Measurements from ENCODE around the gene ASB10.

ASB10 gene

DNA sequence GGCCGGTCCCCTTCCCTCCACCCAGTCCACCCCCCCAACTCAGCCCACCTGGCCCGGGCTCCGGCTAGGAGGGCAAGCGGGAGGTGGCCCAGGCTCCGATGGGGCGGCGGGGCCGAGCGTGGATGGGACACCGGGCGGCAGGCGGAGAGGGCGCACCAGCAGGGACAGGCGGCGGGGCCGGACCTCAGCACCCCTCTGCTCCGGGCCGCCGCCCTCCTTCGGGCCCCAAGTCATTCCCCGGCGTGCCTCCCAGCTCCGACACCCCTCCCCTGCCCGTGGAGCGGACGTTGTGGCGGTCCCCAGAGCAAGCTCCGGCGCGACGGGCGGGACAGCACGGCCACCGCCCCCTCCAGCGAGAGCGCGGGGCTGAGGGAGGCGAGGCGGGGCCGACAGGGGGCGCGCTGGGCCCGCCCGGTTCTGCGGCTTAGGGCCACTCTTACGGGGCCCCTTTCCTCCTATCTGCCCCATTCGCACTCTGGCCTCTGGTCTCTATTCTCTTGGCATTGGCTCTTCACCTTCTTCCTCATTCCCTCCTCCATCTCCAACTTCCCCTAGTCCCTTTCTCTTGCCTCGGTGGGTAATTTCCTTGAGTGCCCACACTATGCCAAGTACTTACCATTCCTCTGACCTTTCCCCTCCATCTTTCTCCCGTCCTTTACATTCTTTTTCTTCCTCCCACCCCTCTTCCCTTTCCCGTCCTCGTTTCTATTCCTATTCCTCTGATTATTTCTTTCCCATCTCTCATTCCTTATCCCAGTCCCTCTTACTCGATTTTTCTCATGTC, 18.9 kb downstream of the ASB10 start:
- H3K27me3 ChIP-seq (ENCODE audit: control insufficient read depth, low read length): peaks cover 50% of the 10 kb centered on the region
- H3K79me2 ChIP-seq (ENCODE audit: control insufficient read depth, low read length): no peaks in the 10 kb centered on the region
- H3K9me2 ChIP-seq (replicated peaks; ENCODE audit: control insufficient read depth, low read length): no peaks in the 10 kb centered on the region
- H3F3A ChIP-seq (ENCODE audit: control insufficient read depth, insufficient read depth): no peaks in the 10 kb centered on the region
- TF ChIP-seq CTCF (IDR thresholded peaks at IDR 0.05; ENCODE audit: low read depth, low read length, poor library complexity, severe bottlenecking) (peak; percentile 64), EZH2phosphoT487 (IDR thresholded peaks at IDR 0.05; ENCODE audit: borderline replicate concordance, low read length) (no peak; the same call in 1 of the 2 replicates)
- no peaks in the 10 kb centered on the region for H3K9me3 ChIP-seq (ENCODE audit: control insufficient read depth, insufficient read depth, low read length)
- H3K36me3 ChIP-seq (ENCODE audit: control insufficient read depth, low read length): no peaks in the 10 kb centered on the region
- no peak overlapping the region for H3K4me3 ChIP-seq (ENCODE audit: low read length)
- H3K27ac ChIP-seq (ENCODE audit: low read depth, low read length): no peak overlapping the region
- no peak overlapping the region; the same call in 1 of the 2 replicates for H3K4me2 ChIP-seq (ENCODE audit: low read length)
- H4K20me1 ChIP-seq (ENCODE audit: control insufficient read depth, insufficient read depth, low read depth, low read length): no peaks in the 10 kb centered on the region
- no peaks in the 10 kb centered on the region for H3K4me1 ChIP-seq (ENCODE audit: control insufficient read depth, low read length)

- Histone ChIP-seq H3K4me1 (ENCODE audit: control insufficient read depth, low read length) (no peaks in the 10 kb centered on the region), H3K27me3 (ENCODE audit: control insufficient read depth, low read length) (peaks cover 52% of the 10 kb centered on the region), H3K4me3 (ENCODE audit: low read length) (no peak within 1 kb of the TSS), H3K9me3 (ENCODE audit: control insufficient read depth, insufficient read depth, low read length) (no peaks in the 10 kb centered on the region), H3K36me3 (ENCODE audit: control insufficient read depth, low read length) (no peaks in the 10 kb centered on the region), H3K79me2 (ENCODE audit: control insufficient read depth, low read length) (no peaks in the 10 kb centered on the region), H3K9me2 (replicated peaks; ENCODE audit: control insufficient read depth, low read length) (no peaks in the 10 kb centered on the region), H4K20me1 (ENCODE audit: control insufficient read depth, insufficient read depth, low read depth, low read length) (no peaks in the 10 kb centered on the region), H3K4me2 (ENCODE audit: low read length) (no peak within 1 kb of the TSS; the same call in 1 of the 2 replicates), H3K27ac (ENCODE audit: low read depth, low read length) (no peak within 1 kb of the TSS), H3F3A (ENCODE audit: control insufficient read depth, insufficient read depth) (no peaks in the 10 kb centered on the region)
- TF ChIP-seq CTCF (IDR thresholded peaks at IDR 0.05; ENCODE audit: low read depth, low read length, poor library complexity, severe bottlenecking) (no peak), EZH2phosphoT487 (IDR thresholded peaks at IDR 0.05; ENCODE audit: borderline replicate concordance, low read length) (no peak)
These were observed 19.7 kb downstream of the ASB10 start, which contains the start of gene GBX1 for GRCh38 chr7:151167197-151167961. TSS of gene GBX1 (minus strand) at chr7:151167694. CDS start at chr7:151167548, 146 bp downstream.

DNA sequence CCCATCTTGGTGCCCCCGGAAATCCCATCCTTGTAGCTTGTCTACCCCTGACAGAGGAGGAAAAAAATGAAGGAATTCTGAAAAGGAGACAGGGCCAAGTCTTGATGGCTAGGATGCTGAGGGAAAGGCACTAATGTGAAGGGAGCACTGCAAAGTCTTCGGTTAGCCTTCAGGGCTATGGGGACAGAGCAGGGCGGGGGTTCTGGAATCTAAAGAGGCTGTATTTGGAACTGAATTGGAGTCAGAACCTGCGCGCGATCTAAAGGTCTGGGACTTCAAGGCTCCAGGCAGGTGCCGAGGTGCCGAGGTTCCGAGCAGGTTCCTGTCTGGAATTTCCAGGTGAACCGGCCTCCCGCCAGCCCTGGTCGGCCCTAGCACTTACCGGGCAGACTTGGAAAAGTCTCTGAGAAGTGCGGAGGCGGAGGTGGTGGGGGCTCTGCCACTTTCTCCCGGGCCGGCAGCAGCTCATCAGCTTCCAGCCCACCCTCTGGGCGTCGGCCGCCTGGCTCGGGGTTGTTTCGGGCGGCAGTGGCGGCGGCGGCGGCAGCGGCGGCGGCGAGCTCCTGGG, 20.3 kb downstream of the ASB10 start:
- Histone ChIP-seq H3K9me3 (ENCODE audit: control insufficient read depth, insufficient read depth, low read length) (no peaks in the 10 kb centered on the region), H3K79me2 (ENCODE audit: control insufficient read depth, low read length) (no peaks in the 10 kb centered on the region), H3K27ac (ENCODE audit: low read depth, low read length) (no peak overlapping the region), H3K36me3 (ENCODE audit: control insufficient read depth, low read length) (no peaks in the 10 kb centered on the region), H3K4me2 (ENCODE audit: low read length) (no peak overlapping the region), H3F3A (ENCODE audit: control insufficient read depth, insufficient read depth) (no peaks in the 10 kb centered on the region), H3K9me2 (replicated peaks; ENCODE audit: control insufficient read depth, low read length) (no peaks in the 10 kb centered on the region), H3K4me3 (ENCODE audit: low read length) (no peak overlapping the region), H3K27me3 (ENCODE audit: control insufficient read depth, low read length) (peaks cover 53% of the 10 kb centered on the region), H3K4me1 (ENCODE audit: control insufficient read depth, low read length) (no peaks in the 10 kb centered on the region), H4K20me1 (ENCODE audit: control insufficient read depth, insufficient read depth, low read depth, low read length) (no peaks in the 10 kb centered on the region)
- TF ChIP-seq EZH2phosphoT487 (IDR thresholded peaks at IDR 0.05; ENCODE audit: borderline replicate concordance, low read length) (no peak), CTCF (IDR thresholded peaks at IDR 0.05; ENCODE audit: low read depth, low read length, poor library complexity, severe bottlenecking) (no peak)

Measured in DOHH2 (cell line).